ENCODE data around the gene TLR7.

The TLR7 gene

GRCh38 chrX:12891915-12892506 is 25.1 kb downstream of the TLR7 start:
- DNase-seq = no peak

DNA sequence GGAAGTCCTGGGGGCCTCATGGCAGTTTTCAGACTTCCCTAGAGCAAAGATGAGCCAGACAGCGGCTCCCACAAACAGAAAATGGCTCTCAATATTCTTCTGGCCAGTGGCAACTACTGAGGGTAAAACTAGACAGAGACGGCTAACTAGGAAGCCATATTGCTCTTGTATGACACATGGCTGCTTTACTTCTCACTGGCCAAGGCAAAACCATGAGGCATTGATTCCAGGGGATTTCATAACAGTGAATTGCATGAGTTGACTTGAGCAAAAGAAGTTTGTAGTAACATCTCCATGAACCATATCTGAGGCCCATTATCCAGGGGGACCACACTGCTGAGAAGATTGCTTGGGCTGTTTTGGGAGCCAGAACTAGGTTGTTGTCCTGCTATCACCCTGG is 25.8 kb downstream of the TLR7 start:
- no peak for DNase-seq

DNA sequence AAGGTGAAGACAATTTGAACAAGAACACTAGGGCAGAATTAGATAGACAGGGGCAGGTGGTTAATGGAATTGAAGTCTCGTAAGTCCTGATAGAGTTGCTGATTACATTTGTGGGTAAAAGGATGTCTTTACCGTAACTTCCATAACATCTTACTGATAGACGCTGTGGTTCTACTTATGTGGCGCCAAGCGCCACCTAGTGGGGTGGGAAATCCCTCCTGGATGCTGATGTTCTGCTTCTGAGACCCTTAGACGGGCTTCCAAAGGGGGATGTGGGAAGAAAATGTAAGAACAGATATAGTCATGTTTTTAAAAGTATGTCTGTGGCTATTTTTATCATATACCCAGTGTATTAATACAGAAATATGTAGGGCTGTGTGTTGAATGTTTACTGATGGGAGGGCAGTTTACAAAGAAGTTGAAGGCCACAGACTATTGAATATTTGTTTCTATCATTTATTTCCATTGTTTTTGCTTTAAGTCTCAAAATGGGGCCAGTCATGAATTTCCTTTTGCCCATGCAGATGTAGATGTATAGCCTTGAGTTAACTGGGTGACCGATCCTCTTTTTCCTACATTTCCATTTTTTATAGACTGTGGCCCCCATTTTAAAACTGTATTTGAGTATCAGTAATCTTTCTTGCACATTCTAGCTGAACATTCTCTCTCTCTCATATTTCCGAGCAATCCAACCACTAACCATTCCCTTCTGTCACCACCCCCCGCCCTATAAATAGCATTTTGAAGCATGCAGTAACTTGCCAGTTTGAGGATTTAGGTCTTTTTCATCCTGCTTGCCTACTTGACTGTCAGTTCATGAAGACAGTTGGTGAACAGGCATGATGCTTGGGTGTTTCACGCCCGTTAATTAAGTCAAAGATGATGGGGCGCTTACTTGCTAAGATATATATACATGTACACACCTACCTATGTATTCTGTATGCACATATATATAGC is 27.5 kb downstream of the TLR7 start:
- peak; percentile 38 to 52 for DNase-seq

DNA sequence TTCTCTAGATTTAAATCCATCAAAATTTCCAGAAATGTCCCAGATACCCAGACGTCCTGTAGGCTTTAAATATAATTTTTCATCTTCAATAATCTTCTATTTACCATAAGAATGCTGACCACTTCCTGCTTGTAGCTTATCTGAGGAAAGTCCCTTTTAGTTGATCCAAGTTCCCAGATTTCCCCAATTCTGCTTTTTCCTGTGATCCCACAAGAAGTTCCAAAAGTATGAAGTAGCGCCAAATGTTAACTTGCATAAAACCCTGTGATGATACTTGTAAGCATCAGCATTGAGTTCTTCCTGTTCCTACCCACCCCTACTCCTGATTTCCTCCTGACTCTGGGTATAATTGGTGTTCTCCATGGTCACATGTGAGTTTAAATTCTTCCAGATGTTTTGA is 29.0 kb downstream of the TLR7 start:
- no peak for DNase-seq

- no peak for DNase-seq
These were observed 30.1 kb downstream of the TLR7 start for GRCh38 chrX:12896935-12897334.

DNA sequence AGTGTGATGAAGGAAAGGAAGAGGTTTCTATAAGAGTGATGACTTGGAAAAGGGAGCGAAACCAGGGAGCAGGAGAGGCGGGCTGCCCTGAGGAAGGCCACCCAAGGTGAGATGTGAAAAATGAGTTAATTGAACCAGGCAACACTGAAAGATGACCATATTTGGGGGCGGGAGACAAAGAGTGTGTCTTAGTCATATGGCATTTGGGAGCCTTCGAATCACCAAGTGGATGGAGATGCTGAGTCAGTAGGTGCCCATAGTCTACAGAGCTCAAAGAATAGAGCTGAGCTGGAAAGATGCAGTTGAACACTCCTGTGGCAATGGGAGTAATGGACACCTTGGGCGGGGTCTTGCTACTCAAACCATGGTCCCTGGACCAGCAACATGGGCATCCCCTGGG is 31.2 kb downstream of the TLR7 start:
- no peak for DNase-seq

GRCh38 chrX:12899506-12899905 is 32.6 kb downstream of the TLR7 start:
- no peak for DNase-seq

DNA sequence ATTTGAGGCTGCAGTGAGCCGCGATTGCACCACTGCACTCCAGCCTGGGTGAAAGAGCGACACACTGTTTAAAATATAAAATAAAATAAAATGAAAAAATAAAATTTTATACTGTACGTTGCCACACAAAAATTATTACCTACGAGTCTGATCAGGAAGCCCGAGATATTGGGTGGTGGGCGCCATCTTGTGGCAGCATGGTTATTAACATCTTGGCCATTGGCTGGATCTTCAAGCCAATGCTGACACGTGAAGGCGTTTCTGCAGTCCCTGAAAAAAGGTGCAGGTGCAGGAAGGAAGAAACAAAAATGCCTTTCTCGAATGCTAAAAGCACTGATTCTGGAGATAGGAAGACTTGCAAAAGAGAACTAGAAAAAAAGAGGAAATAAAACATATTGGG is 34.6 kb downstream of the TLR7 start:
- peak; percentile 61 to 65 for DNase-seq

- no peak for DNase-seq
These were observed 36.8 kb downstream of the TLR7 start for GRCh38 chrX:12903646-12904045.

- no peak for DNase-seq
These were observed 39.3 kb downstream of the TLR7 start, which contains the start of gene TLR8 for GRCh38 chrX:12906046-12906761. Gene TLR8, plus strand, starts transcription at chrX:12906620. Its CDS starts 87 bp downstream, at chrX:12906707.

DNA sequence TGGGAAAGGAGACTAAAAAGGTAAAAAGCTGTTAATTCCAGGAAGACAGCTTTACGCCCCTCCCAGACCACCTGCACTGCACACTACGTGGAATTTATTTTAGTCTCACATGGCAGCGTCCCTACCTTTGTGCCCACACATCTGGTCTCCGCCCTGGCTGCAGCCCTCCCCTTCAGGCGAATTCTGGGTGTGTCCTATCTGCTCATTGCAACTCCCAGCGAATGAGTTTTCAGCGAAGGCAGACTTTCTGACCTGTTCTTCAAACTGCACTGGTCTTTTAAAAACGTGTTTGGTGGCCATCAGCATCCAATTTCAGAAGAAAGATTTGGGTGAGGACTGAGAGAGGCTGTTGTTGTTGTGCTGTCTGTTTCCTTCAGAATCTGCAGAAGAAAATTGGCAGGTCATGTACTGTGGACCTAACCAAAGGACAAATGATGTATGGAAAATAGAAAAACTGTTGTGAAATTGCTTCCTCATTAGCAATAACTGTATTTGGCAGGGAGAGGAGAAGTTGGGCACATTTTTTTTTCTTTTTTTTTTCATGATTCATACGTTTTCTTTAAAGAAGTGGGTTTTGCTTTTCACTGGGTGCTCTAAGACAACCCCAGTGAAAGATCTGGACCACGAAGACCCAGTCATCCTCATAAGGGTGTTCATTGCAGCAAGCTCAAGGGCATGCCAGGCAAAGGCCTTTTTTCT is 43.7 kb downstream of the TLR7 start:
- no peak for DNase-seq

GRCh38 chrX:12911122-12911470 is 44.2 kb downstream of the TLR7 start:
- no peak for DNase-seq

- DNase-seq = no peak
These were observed 46.1 kb downstream of the TLR7 start for GRCh38 chrX:12912791-12913482.

GRCh38 chrX:12917753-12918152 is 50.9 kb downstream of the TLR7 start:
- DNase-seq = no peak

DNA sequence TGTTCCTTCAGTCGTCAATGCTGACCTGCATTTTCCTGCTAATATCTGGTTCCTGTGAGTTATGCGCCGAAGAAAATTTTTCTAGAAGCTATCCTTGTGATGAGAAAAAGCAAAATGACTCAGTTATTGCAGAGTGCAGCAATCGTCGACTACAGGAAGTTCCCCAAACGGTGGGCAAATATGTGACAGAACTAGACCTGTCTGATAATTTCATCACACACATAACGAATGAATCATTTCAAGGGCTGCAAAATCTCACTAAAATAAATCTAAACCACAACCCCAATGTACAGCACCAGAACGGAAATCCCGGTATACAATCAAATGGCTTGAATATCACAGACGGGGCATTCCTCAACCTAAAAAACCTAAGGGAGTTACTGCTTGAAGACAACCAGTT is 52.2 kb downstream of the TLR7 start:
- no peak for DNase-seq

- no peak for DNase-seq
These were observed 52.7 kb downstream of the TLR7 start for GRCh38 chrX:12919620-12920019.

- DNase-seq = no peak
These were observed 54.1 kb downstream of the TLR7 start for GRCh38 chrX:12920990-12921389.

GRCh38 chrX:12921886-12922598 is 55.2 kb downstream of the TLR7 start:
- DNase-seq = no peak

- DNase-seq = no peak
These were observed 55.7 kb downstream of the TLR7 start for GRCh38 chrX:12922599-12922919.

- no peak for DNase-seq
These were observed 62.8 kb downstream of the TLR7 start for GRCh38 chrX:12929701-12930100.

- DNase-seq = no peak
These were observed 63.3 kb downstream of the TLR7 start for GRCh38 chrX:12930150-12930549.

DNA sequence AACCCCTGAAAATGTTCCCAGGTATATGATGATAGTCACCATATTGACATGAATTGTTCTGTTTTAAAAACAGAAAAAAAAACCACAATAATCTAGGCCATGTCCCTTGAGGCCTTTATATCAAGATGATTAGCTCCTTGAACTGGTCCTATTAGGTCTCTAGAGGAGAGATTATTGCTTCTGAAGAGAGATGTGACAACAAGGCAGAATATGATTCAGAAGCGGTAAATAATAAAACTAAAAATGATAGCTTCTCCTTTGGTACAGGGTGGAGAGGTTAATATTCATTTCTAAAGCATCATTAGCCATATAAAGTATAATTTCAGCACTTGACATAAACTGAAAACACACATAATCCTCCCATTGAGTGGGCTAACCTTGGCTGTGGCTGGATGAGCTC is 65.4 kb downstream of the TLR7 start:
- no peak for DNase-seq
